Panc1 (cell line): Measurements from ENCODE around the gene DENND1B. TPM values are rescaled to one million over a fixed set of nuclear protein-coding genes. Genes with fewer than 3 reads are reported as not detected.

Experiments
- ATAC-seq: fragments of 200-7000 bp; cut with Tn5 transposase; 2 replicates; pipeline ENCODE4 v1.9.1; 2020; ENCODE audit warnings: mild to moderate bottlenecking, moderate library complexity
- BruUV-seq: library from RNA; stranded (reverse); fragments of 400-500 nt; replicated peaks from 2 replicates; lab custom pipeline; 2021; lab: Mats Ljungman, UMichigan
- CTCF ChIA-PET: fragments of 300-600 bp; sonication (Branson Sonifier 250); formaldehyde crosslinking; loops from one replicate; lab custom pipeline; 2022; ENCODE audit warnings: antibody characterized with exemption; lab: Charles Lee
- POLR2A ChIA-PET: fragments of 300-600 bp; sonication (Branson Sonifier 250); formaldehyde crosslinking; loops from one replicate; lab custom pipeline; 2022; ENCODE audit warnings: antibody characterized with exemption; lab: Charles Lee
- DNase-seq: peaks from one replicate; pipeline ENCODE4 v3.0.0-alpha.2; 2010; ENCODE audit warnings: low read depth, low spot score
- H3K27ac ChIP-seq: 2 replicates; pipeline ENCODE4 v1.5.1; 2011; ENCODE audit warnings: mild to moderate bottlenecking, low read length, inconsistent platforms
- H3K27me3 ChIP-seq: fragments of 200-500 bp; sonication (Bioruptor generic); 2 replicates; pipeline ENCODE4 v1.6.0; 2014; ENCODE audit warnings: low read length, inconsistent platforms; ENCODE audit not compliant: control insufficient read depth, insufficient read depth
- H3K36me3 ChIP-seq: fragments of 200-500 bp; sonication (Bioruptor generic); 2 replicates; pipeline ENCODE4 v1.5.1; 2014; ENCODE audit warnings: inconsistent platforms, mild to moderate bottlenecking, low read length, moderate library complexity; ENCODE audit not compliant: control insufficient read depth, insufficient read depth
- H3K4me1 ChIP-seq: 2 replicates; pipeline ENCODE4 v1.5.1; 2011; ENCODE audit warnings: inconsistent platforms, mild to moderate bottlenecking, low read length, moderate library complexity; ENCODE audit not compliant: control insufficient read depth, insufficient read depth
- H3K4me3 ChIP-seq, 2 experiments: 2 replicates each; pipeline ENCODE4 v1.5.1; 2011 to 2012; ENCODE audit warnings: low read depth in 2 of 2, low read length in 2 of 2, mild to moderate bottlenecking in 2 of 2, inconsistent platforms in 1 of 2, moderate library complexity in 1 of 2
- H3K9me3 ChIP-seq: fragments of 200-500 bp; sonication (Bioruptor generic); 2 replicates; pipeline ENCODE4 v1.5.1; 2014; ENCODE audit warnings: low read depth, mild to moderate bottlenecking, inconsistent platforms, low read length, moderate library complexity; ENCODE audit not compliant: control insufficient read depth, insufficient read depth
- POLR2AphosphoS5 ChIP-seq: IDR thresholded peaks from 2 replicates; pipeline ENCODE4 v1.6.1; 2012; ENCODE audit warnings: mild to moderate bottlenecking, low read depth, low read length, moderate library complexity
- REST ChIP-seq, 2 experiments: IDR thresholded peaks; 2 replicates each; pipeline ENCODE4 v1.6.1; 2011 to 2012; ENCODE audit warnings: low read depth in 2 of 2, control low read depth in 1 of 2, low read length in 1 of 2, mild to moderate bottlenecking in 1 of 2, moderate library complexity in 1 of 2; ENCODE audit not compliant: insufficient read depth in 1 of 2
- SIN3A ChIP-seq: IDR thresholded peaks from 2 replicates; pipeline ENCODE4 v1.6.1; 2012; ENCODE audit warnings: low read depth, mild to moderate bottlenecking, low read length, moderate library complexity, borderline replicate concordance; ENCODE audit not compliant: insufficient read depth
- TCF7L2 ChIP-seq: IDR thresholded peaks from 2 replicates; pipeline ENCODE4 v1.6.1; 2011; ENCODE audit warnings: mild to moderate bottlenecking, low read depth, low read length, inconsistent platforms
- in situ Hi-C: cut with HindIII; loops from 2 replicates; pipeline ENCODE4 v1.10.0; 2016; ENCODE audit warnings: low sequenced_read_pairs, low pct_unique_long_range_greater_than_20kb
- intact Hi-C: fragments of 100-400 bp; cut with micrococcal nuclease; formaldehyde crosslinking; loops from one replicate; pipeline ENCODE4 v1.10.0; 2022; ENCODE audit not compliant: unreplicated experiment
- total RNA-seq: library from RNA; stranded (reverse); gene quantifications from one replicate; pipeline ENCODE4 v1.2.1, GENCODE V29; 2021; ENCODE audit not compliant: unreplicated experiment
- TF ChIP-seq, protein P1 (sequence below): fragments of 450-650 bp; IDR thresholded peaks from 2 replicates; pipeline ENCODE4 v1.5.1; 2017; ENCODE audit warnings: mild to moderate bottlenecking

The DENND1B gene
- total RNA-seq, 1 experiment from 2014 or later: 7.7 TPM

DNA sequence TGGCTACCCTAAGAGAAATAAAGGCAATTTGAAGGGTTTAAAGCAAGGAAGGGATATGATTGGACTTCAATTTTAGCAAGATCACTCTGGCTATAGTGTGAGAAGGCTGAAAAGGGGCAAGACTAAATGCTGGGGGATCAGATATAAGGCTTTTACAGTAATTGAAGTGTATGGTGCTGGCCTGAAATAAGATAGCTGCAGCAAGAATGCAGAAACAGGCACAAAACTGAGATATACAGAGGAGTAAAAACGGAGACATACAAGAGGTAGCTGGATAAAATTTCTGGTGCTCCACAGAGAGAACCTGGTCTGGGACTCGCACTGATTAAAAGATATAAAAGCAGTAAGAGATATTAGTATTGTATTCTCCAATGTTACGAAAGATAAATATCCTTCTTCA lies 92.0 kb downstream of the DENND1B start:
- no peak for ATAC-seq
- no peak overlapping the region for H3K4me3 ChIP-seq
- H3K27me3 ChIP-seq: no peaks in the 10 kb centered on the region
- no peaks in the 10 kb centered on the region for H3K4me1 ChIP-seq
- no TSS peak for BruUV-seq
- no peaks in the 10 kb centered on the region for H3K36me3 ChIP-seq
- DNase-seq: no peak
- CTCF ChIA-PET: no interaction called here
- in situ Hi-C loops (no loop called here), intact Hi-C loops (loop anchor here (10.0 kb wide), 1 partner anchor 62 kb away; no protein-coding TSS in a partner anchor)
- POLR2A ChIA-PET: no interaction called here
- no peak overlapping the region for H3K27ac ChIP-seq
- TF ChIP-seq POLR2AphosphoS5 (no peak), SIN3A (no peak), REST (IDR thresholded peaks at IDR 0.05; ENCODE audit: insufficient read depth in 1 of 2, low read depth in 2 of 2, low read length in 1 of 2) (no peak), TCF7L2 (no peak)
- TF ChIP-seq, protein P1, sequence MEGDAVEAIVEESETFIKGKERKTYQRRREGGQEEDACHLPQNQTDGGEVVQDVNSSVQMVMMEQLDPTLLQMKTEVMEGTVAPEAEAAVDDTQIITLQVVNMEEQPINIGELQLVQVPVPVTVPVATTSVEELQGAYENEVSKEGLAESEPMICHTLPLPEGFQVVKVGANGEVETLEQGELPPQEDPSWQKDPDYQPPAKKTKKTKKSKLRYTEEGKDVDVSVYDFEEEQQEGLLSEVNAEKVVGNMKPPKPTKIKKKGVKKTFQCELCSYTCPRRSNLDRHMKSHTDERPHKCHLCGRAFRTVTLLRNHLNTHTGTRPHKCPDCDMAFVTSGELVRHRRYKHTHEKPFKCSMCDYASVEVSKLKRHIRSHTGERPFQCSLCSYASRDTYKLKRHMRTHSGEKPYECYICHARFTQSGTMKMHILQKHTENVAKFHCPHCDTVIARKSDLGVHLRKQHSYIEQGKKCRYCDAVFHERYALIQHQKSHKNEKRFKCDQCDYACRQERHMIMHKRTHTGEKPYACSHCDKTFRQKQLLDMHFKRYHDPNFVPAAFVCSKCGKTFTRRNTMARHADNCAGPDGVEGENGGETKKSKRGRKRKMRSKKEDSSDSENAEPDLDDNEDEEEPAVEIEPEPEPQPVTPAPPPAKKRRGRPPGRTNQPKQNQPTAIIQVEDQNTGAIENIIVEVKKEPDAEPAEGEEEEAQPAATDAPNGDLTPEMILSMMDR: no peak
- peaks cover 3% of the 10 kb centered on the region; the same call in 1 of the 2 replicates for H3K9me3 ChIP-seq

- H3K4me3 ChIP-seq: no peak overlapping the region
- H3K9me3 ChIP-seq: no peaks in the 10 kb centered on the region
- BruUV-seq: no TSS peak
- in situ Hi-C loops: no loop called here
- peaks cover 4% of the 10 kb centered on the region for H3K4me1 ChIP-seq
- ChIA-PET CTCF (no interaction called here), POLR2A (no interaction called here)
- ATAC-seq: no peak
- DNase-seq: no peak
- intact Hi-C loops: loop anchor here (10.0 kb wide), 1 partner anchor 64 kb away; no protein-coding TSS in a partner anchor
- H3K27me3 ChIP-seq: no peaks in the 10 kb centered on the region
- H3K36me3 ChIP-seq: no peaks in the 10 kb centered on the region
- TF ChIP-seq REST (IDR thresholded peaks at IDR 0.05; ENCODE audit: insufficient read depth in 1 of 2, low read depth in 2 of 2, low read length in 1 of 2): no peak
- no peak for TF ChIP-seq TCF7L2
- TF ChIP-seq, protein P1: no peak
- no peak for TF ChIP-seq POLR2AphosphoS5
- TF ChIP-seq SIN3A: no peak
- no peak overlapping the region for H3K27ac ChIP-seq
These were observed 95.0 kb downstream of the DENND1B start for GRCh38 chr1:197680311-197680710.
